Measurements from ENCODE around the gene TH.
A peak's percentile ranks its signal among the peaks of the same experiment; 100 is the strongest.

DNA sequence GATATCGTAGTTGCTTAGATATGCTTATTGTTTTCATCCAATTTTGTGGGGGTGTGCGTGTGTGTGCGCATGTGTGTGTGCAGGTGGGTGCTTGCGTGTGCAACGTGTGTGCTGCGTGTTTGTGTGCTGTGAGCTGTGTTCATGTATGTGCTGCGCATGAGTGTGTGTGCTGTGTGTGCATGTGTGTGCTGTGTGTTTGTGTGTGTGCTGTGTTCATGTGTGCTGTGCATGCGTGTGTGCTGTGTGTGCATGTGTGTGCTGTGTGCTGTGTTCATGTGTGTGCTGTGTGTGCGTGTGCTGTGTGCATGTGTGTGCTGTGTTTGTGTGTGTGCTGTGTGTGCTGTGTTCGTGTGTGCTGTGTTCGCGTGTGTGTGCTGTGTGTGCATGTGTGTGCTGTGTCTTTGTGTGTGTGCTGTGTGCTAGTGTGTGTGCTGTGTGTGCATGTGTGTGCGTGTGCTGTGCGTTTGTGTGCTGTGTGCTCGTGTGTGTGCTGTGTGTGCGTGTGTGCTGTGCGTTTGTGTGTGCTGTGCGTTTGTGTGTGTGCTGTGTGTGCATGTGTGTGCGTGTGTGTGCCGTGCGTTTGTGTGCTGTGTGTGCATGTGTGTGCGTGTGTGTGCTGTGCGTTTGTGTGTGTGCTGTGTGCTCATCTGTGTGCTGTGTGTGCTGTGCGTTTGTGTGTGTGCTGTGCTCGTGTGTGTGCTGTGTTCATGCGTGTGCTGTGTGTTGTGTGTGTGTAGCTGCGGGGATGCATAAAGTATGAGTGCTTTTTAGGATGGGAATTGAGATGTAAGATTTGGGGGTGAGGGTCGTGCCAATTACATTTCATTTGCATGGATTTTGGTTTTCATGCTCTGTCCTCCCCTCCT lies 40.0 kb downstream of the TH start:
- TF ChIP-seq, protein P1, sequence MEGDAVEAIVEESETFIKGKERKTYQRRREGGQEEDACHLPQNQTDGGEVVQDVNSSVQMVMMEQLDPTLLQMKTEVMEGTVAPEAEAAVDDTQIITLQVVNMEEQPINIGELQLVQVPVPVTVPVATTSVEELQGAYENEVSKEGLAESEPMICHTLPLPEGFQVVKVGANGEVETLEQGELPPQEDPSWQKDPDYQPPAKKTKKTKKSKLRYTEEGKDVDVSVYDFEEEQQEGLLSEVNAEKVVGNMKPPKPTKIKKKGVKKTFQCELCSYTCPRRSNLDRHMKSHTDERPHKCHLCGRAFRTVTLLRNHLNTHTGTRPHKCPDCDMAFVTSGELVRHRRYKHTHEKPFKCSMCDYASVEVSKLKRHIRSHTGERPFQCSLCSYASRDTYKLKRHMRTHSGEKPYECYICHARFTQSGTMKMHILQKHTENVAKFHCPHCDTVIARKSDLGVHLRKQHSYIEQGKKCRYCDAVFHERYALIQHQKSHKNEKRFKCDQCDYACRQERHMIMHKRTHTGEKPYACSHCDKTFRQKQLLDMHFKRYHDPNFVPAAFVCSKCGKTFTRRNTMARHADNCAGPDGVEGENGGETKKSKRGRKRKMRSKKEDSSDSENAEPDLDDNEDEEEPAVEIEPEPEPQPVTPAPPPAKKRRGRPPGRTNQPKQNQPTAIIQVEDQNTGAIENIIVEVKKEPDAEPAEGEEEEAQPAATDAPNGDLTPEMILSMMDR (IDR thresholded peaks at IDR 0.05), result peak in 1 of 3 donors; percentile 19
- TF ChIP-seq POLR2A (IDR thresholded peaks at IDR 0.05), result no peak
